H1 (cell line): Measurements from ENCODE around the gene PDZRN4. TPM values are rescaled to one million over a fixed set of nuclear protein-coding genes. Genes with fewer than 3 reads are reported as not detected.

Experiments
- CTCF ChIA-PET: fragments of 300-600 bp; sonication (Branson Sonifier 250); formaldehyde crosslinking; loops from one replicate; lab custom pipeline; 2021; ENCODE audit not compliant: partially characterized antibody; lab: Charles Lee
- POLR2A ChIA-PET: fragments of 300-600 bp; sonication (Branson Sonifier 250); formaldehyde crosslinking; loops from one replicate; lab custom pipeline; 2021; ENCODE audit warnings: inconsistent platforms; ENCODE audit not compliant: partially characterized antibody; lab: Charles Lee
- DNase-seq, 2 experiments: peaks; one replicate each; pipeline versions ENCODE4 v3.0.0 to v3.0.0-alpha.2; 2010 to 2022; ENCODE audit warnings: low spot score in 2 of 2, low read depth in 1 of 2, mixed read lengths in 1 of 2
- FAIRE-seq: peaks from 2 replicates; lab custom pipeline; 2011; peaks lifted over from hg19 to GRCh38; lab: Jason Lieb, UNC
- H2AFZ ChIP-seq: 2 replicates; pipeline ENCODE4 v1.8.1; 2012; ENCODE audit warnings: low read length, inconsistent platforms
- H2AK5ac ChIP-seq: 2 replicates; pipeline ENCODE4 v1.6.1; 2013; ENCODE audit warnings: low read depth, low read length
- H2BK120ac ChIP-seq: replicated peaks from 2 replicates; pipeline ENCODE3; 2013; ENCODE audit warnings: low read depth, low read length, inconsistent platforms
- H2BK12ac ChIP-seq: 2 replicates; pipeline ENCODE4 v1.6.1; 2013; ENCODE audit warnings: low read depth, low read length
- H2BK15ac ChIP-seq: 2 replicates; pipeline ENCODE4 v1.6.1; 2013; ENCODE audit warnings: low read length
- H2BK20ac ChIP-seq: 2 replicates; pipeline ENCODE4 v1.6.1; 2013; ENCODE audit warnings: low read length
- H2BK5ac ChIP-seq: 2 replicates; pipeline ENCODE4 v1.6.1; 2013; ENCODE audit warnings: low read depth, low read length
- H3K14ac ChIP-seq: 2 replicates; pipeline ENCODE4 v1.6.1; 2013; ENCODE audit warnings: inconsistent platforms; ENCODE audit not compliant: insufficient read length
- H3K18ac ChIP-seq: 2 replicates; pipeline ENCODE4 v1.6.1; 2013; ENCODE audit warnings: low read length; ENCODE audit errors: extremely low read depth
- H3K23ac ChIP-seq: 2 replicates; pipeline ENCODE4 v1.6.1; 2013; ENCODE audit warnings: inconsistent platforms; ENCODE audit not compliant: insufficient read length
- H3K23me2 ChIP-seq: 2 replicates; pipeline ENCODE4 v1.6.1; 2013; ENCODE audit warnings: low read depth, low read length
- H3K27ac ChIP-seq: 2 replicates; pipeline ENCODE4 v1.6.1; 2011; ENCODE audit warnings: low read depth, low read length, inconsistent platforms
- H3K27me3 ChIP-seq, 4 experiments: replicated peaks in 1 of 4; 1 replicate in 1 of 4; 2 replicates in 3 of 4; pipeline versions ENCODE4 v1.6.1 to v1.8.1; 2011 to 2013; ENCODE audit warnings: low read length in 3 of 4, mild to moderate bottlenecking in 3 of 4, inconsistent platforms in 2 of 4, mixed read lengths in 2 of 4, moderate library complexity in 1 of 4; ENCODE audit not compliant: control insufficient read depth in 3 of 4, insufficient read depth in 3 of 4; ENCODE audit errors: extremely low read depth in 1 of 4
- H3K36me3 ChIP-seq, 4 experiments: 2 replicates each; pipeline versions ENCODE4 v1.6.1 to v1.8.1; 2011 to 2013; ENCODE audit warnings: mild to moderate bottlenecking in 4 of 4, low read length in 3 of 4, moderate library complexity in 2 of 4, control low read depth in 1 of 4, inconsistent platforms in 1 of 4; ENCODE audit not compliant: insufficient read depth in 4 of 4, control insufficient read depth in 2 of 4
- H3K4ac ChIP-seq: replicated peaks from 2 replicates; pipeline ENCODE3; 2013; ENCODE audit warnings: low read length, low read depth, mixed read lengths, inconsistent platforms; ENCODE audit not compliant: insufficient read length
- H3K4me1 ChIP-seq, 4 experiments: replicated peaks in 1 of 4; 1 replicate in 1 of 4; 2 replicates in 3 of 4; pipeline versions ENCODE4 v1.6.1 to v1.8.1; 2011 to 2013; ENCODE audit warnings: low read length in 3 of 4, inconsistent platforms in 2 of 4, mixed read lengths in 1 of 4; ENCODE audit not compliant: insufficient read depth in 4 of 4, control insufficient read depth in 3 of 4
- H3K4me2 ChIP-seq, 2 experiments: 2 replicates each; pipeline versions ENCODE4 v1.6.1 to v1.8.1; 2011 to 2013; ENCODE audit warnings: low read depth in 2 of 2, low read length in 2 of 2, control low read depth in 1 of 2, inconsistent platforms in 1 of 2, mild to moderate bottlenecking in 1 of 2; ENCODE audit not compliant: insufficient read depth in 1 of 2
- H3K4me3 ChIP-seq, 4 experiments: fragments of 200-600, 300-600 bp in 1 of 4; sonication (generic), shearing (Covaris generic), sonication (Bioruptor Twin) in 1 of 4; 2 replicates each; pipeline versions ENCODE4 v1.5.1 to v1.8.1; 2011 to 2016; ENCODE audit warnings: low read length in 4 of 4, low read depth in 3 of 4, control low read depth in 2 of 4, inconsistent platforms in 2 of 4, mild to moderate bottlenecking in 2 of 4, mixed read lengths in 1 of 4, moderate library complexity in 1 of 4; ENCODE audit not compliant: insufficient read depth in 2 of 4; ENCODE audit errors: extremely low read depth in 1 of 4
- H3K56ac ChIP-seq: replicated peaks from 2 replicates; pipeline ENCODE3; 2013; ENCODE audit warnings: low read depth, mild to moderate bottlenecking, mixed read lengths, low read length, inconsistent platforms; ENCODE audit not compliant: insufficient read length
- H3K79me1 ChIP-seq: 2 replicates; pipeline ENCODE4 v1.6.1; 2013; ENCODE audit warnings: low read depth, low read length, control low read depth
- H3K79me2 ChIP-seq, 2 experiments: 2 replicates each; pipeline versions ENCODE4 v1.6.1 to v1.8.1; 2012 to 2013; ENCODE audit warnings: low read length in 2 of 2, mild to moderate bottlenecking in 2 of 2, inconsistent platforms in 1 of 2; ENCODE audit not compliant: insufficient read depth in 2 of 2, control insufficient read depth in 1 of 2
- H3K9ac ChIP-seq, 4 experiments: replicated peaks in 1 of 4; 1 replicate in 1 of 4; 2 replicates in 3 of 4; pipeline versions ENCODE4 v1.6.1 to v1.8.1; 2011 to 2013; ENCODE audit warnings: low read depth in 3 of 4, low read length in 3 of 4, control low read depth in 2 of 4, mild to moderate bottlenecking in 2 of 4, moderate library complexity in 2 of 4, inconsistent platforms in 1 of 4; ENCODE audit errors: extremely low read depth in 1 of 4
- H3K9me3 ChIP-seq, 2 experiments: 2 replicates each; pipeline versions ENCODE4 v1.6.1 to v1.8.1; 2012 to 2013; ENCODE audit warnings: mild to moderate bottlenecking in 2 of 2, moderate library complexity in 2 of 2, control low read depth in 1 of 2, inconsistent platforms in 1 of 2, low read depth in 1 of 2, low read length in 1 of 2, mixed read lengths in 1 of 2; ENCODE audit not compliant: insufficient read depth in 2 of 2
- H4K20me1 ChIP-seq, 2 experiments: replicated peaks in 1 of 2; 2 replicates each; pipeline versions ENCODE3 to v1.8.1; 2011 to 2013; ENCODE audit warnings: inconsistent platforms in 2 of 2, low read length in 2 of 2, mild to moderate bottlenecking in 1 of 2; ENCODE audit not compliant: insufficient read depth in 2 of 2, control insufficient read depth in 1 of 2
- H4K5ac ChIP-seq: 2 replicates; pipeline ENCODE4 v1.6.1; 2013; ENCODE audit warnings: low read length, low read depth, mixed read lengths, inconsistent platforms; ENCODE audit not compliant: insufficient read length
- H4K8ac ChIP-seq: 2 replicates; pipeline ENCODE4 v1.8.0; 2013; ENCODE audit warnings: mild to moderate bottlenecking, moderate library complexity, low read length, inconsistent platforms; ENCODE audit not compliant: insufficient read depth; ENCODE audit errors: extremely low read depth
- H4K91ac ChIP-seq: replicated peaks from 2 replicates; pipeline ENCODE3; 2013; ENCODE audit warnings: low read length, mixed read lengths, inconsistent platforms; ENCODE audit not compliant: insufficient read length
- CHD7 ChIP-seq: fragments of 300-600 bp; sonication (generic); IDR thresholded peaks from 2 replicates; pipeline ENCODE4 v1.7.1; 2012; ENCODE audit warnings: low read length, moderate library complexity, mild to moderate bottlenecking, inconsistent platforms; ENCODE audit not compliant: insufficient replicate concordance
- WGBS, 2 experiments: shearing (Covaris generic) in 1 of 2; methylation state at CpG; one replicate each; pipeline versions ENCODE4 v1.1.6 to v1.1.7; 2013 to 2015; ENCODE audit warnings: low lambda C conversion rate in 2 of 2, mixed read lengths in 2 of 2, inconsistent platforms in 1 of 2, low coverage in 1 of 2, missing lambda C conversion rate in 1 of 2; ENCODE audit not compliant: insufficient replicate concordance in 2 of 2, insufficient coverage in 1 of 2, insufficient read length in 1 of 2; ENCODE audit errors: extremely low coverage in 1 of 2, missing lambda C conversion rate in 1 of 2; 5-methylcytosine and 5-hydroxymethylcytosine counted together
- polyA plus RNA-seq, 7 experiments: library from polyadenylated mRNA; depleted of rRNA in 3 of 7; stranded (reverse) in 5 of 7; unstranded in 2 of 7; fragments of >200 nt in 5 of 7; fragments of 200-250 nt in 2 of 7; gene quantifications; 1 replicate in 5 of 7; 2 replicates in 1 of 7; 4 replicates in 1 of 7; pipeline versions ENCODE4 v1.2.1 to v1.2.3, GENCODE V29; 2011 to 2013; ENCODE audit warnings: missing spikeins in 2 of 7, mixed read lengths in 2 of 7
- total RNA-seq: library from RNA; stranded (reverse); fragmentation: NEBNext Ultra II Directional; extraction: Animal tissue kit (Norgen Biotek cat#: 25700); gene quantifications from 2 replicates; pipeline ENCODE4 v1.2.1, GENCODE V29; 2021

The PDZRN4 gene
- total and polyA plus RNA-seq, 2 of the 8 experiments (the other 6 are each of a cell fraction or from before 2014, with no cell fraction given), result not detected

- Histone ChIP-seq H2BK20ac (no peak overlapping the region), H2AK5ac (no peak overlapping the region), H4K20me1 (no peaks in the 10 kb centered on the region), H2AFZ (no peak overlapping the region), H3K27me3 (no peaks in the 10 kb centered on the region), H3K4me1 (no peaks in the 10 kb centered on the region), H3K79me1 (no peaks in the 10 kb centered on the region), H4K8ac (no peak overlapping the region), H3K4ac (no peak overlapping the region), H3K23me2 (no peaks in the 10 kb centered on the region), H3K36me3 (no peaks in the 10 kb centered on the region), H3K23ac (no peak overlapping the region), H3K4me3 (no peak overlapping the region), H2BK15ac (no peak overlapping the region), H3K56ac (no peak overlapping the region), H4K5ac (no peak overlapping the region), H2BK5ac (no peak overlapping the region), H3K27ac (no peak overlapping the region), H2BK120ac (no peak overlapping the region), H3K9me3 (no peaks in the 10 kb centered on the region), H3K4me2 (no peak overlapping the region), H3K14ac (no peak overlapping the region), H3K18ac (no peak overlapping the region), H2BK12ac (no peak overlapping the region), H3K9ac (no peak overlapping the region), H4K91ac (no peak overlapping the region), H3K79me2 (no peaks in the 10 kb centered on the region)
- DNase-seq (no peak), FAIRE-seq (no peak)
- ChIA-PET POLR2A (no interaction called here), CTCF (no interaction called here)
- 92% methylated on average over 2 of the region's 2 CpGs; no CpG with 5 or more reads in 1 of the 2 experiments for WGBS, 2 experiments
- no peak for TF ChIP-seq CHD7
Observed at GRCh38 chr12:41248391-41248790, 60.3 kb downstream of the PDZRN4 start.
